ENCODE results near the gene LRRC43. TPM values are rescaled to one million over a fixed set of nuclear protein-coding genes. Genes with fewer than 3 reads are reported as not detected.
"Not testable (repeated sequence)": the region's sequence is repeated elsewhere in the genome, so short reads cannot be mapped to it uniquely, and the experiment has no call there.

The LRRC43 gene
- total RNA-seq, 1 donor from 2014 or later = not detected

DNA sequence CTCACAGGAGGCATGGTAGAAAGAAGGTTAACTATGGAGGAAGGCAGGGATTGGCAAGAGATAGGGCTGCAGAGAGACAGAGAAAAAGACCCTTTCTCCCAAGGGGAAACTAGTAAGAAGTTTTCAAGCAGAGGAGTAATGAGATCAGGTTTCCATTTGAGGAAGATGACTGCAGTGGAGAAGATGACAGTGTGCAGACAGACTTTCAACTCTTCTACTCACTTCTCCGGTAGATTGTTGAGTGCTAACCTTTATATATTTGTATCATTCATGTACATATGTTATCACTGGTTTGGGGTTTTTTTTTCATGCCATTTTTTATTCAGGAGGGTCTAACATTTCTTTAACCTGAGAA lies 14.7 kb downstream of the LRRC43 start:
- DNase-seq (ENCODE audit: low spot score in 2 of 2) = no peak
- intact Hi-C loops (cut with DNase I) = no loop called here
- TF ChIP-seq, protein P1, sequence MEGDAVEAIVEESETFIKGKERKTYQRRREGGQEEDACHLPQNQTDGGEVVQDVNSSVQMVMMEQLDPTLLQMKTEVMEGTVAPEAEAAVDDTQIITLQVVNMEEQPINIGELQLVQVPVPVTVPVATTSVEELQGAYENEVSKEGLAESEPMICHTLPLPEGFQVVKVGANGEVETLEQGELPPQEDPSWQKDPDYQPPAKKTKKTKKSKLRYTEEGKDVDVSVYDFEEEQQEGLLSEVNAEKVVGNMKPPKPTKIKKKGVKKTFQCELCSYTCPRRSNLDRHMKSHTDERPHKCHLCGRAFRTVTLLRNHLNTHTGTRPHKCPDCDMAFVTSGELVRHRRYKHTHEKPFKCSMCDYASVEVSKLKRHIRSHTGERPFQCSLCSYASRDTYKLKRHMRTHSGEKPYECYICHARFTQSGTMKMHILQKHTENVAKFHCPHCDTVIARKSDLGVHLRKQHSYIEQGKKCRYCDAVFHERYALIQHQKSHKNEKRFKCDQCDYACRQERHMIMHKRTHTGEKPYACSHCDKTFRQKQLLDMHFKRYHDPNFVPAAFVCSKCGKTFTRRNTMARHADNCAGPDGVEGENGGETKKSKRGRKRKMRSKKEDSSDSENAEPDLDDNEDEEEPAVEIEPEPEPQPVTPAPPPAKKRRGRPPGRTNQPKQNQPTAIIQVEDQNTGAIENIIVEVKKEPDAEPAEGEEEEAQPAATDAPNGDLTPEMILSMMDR (IDR thresholded peaks at IDR 0.05) = no peak
- H3K27me3 ChIP-seq = no peaks in the 10 kb centered on the region
- H3K9me3 ChIP-seq = no peaks in the 10 kb centered on the region
- no peak overlapping the region for H3K4me3 ChIP-seq
- H3K4me1 ChIP-seq = no peaks in the 10 kb centered on the region
- no peak overlapping the region for H3K27ac ChIP-seq
- no peaks in the 10 kb centered on the region for H3K36me3 ChIP-seq

DNA sequence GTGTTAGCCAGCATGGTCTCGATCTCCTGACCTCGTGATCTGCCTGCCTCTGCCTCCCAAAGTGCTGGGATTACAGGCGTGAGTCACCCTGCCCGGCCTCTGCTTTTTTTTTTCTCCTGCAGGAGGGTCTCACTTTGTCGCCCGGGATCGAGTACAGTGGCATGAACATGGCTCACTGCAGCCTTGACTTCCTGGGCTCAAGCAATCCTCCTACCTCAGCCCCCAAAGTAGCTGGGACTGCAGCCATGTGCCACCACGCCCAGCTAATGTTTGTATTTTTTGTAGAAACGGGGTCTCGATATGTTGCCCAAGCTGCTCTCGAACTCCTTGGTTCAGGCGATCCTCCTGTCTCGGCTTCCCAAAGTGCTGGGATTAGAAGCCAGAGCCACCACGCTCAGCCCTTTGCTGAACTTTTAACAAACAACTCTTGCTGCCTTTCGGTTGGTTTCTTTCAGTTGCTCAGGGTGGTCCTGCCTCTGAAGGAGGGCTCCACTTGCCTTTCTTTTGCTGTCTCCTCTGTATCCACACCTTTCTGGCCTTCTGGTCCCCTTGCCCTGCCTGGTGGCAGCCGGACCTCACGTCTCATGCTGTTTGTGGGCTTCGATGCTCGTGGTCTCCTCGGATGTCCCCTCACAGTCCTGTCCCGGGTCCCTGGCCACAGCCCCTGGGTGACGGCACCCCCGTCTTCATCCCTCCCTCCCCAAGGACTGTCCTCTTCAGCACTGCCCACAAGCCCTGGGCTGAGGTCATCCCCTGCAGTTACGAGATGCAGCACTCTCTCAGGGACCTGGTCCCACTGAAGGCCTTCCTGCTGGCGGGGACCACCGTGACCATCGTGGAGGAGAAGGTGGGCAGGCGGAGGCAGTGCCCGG lies 16.8 kb downstream of the LRRC43 start:
- intact Hi-C loops (cut with DNase I) = no loop called here
- H3K36me3 ChIP-seq = no peaks in the 10 kb centered on the region
- H3K4me1 ChIP-seq = peaks cover 5 to 10% of the 10 kb centered on the region in 2 donors
- H3K27ac ChIP-seq = no peak overlapping the region
- H3K4me3 ChIP-seq = no peak overlapping the region
- no peaks in the 10 kb centered on the region for H3K27me3 ChIP-seq
- TF ChIP-seq, protein P1 (IDR thresholded peaks at IDR 0.05) = no peak
- H3K9me3 ChIP-seq = no peaks in the 10 kb centered on the region
- DNase-seq (ENCODE audit: low spot score in 2 of 2) = no peak

DNA sequence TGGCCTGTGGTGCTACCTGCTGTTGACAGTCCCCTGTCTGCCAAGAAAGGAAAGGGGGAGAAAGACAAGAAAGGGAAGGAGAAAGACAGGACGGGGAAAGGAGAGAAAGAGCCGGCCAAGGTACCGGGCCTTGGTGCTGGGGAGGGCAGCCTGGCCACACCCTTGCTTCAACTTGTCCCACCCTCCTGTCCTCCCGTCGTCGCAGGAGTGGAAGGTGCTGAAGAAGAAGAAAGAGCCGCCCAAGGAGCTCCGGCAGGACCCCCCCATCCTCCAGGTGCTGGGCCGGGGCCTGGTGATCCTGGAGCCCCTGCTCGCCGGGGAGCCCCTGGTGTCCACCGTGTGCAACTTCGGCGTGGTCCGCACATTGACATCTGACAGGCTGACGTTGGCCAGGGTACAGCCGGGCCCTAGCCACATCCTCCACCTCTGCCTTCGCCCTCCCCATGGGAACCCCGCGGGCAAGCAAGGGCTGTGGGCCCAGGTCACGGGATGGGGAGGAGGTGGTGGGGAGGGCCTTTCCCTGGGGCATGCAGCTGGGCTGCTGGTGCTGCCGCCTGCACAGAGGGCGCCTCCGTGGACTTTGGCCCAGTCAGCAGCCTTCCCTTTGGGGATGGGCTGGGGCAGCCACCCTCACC lies 17.7 kb downstream of the LRRC43 start:
- TF ChIP-seq, protein P1 (IDR thresholded peaks at IDR 0.05) = no peak
- intact Hi-C loops (cut with DNase I) = no loop called here
- DNase-seq (ENCODE audit: low spot score in 2 of 2) = no peak
- no peaks in the 10 kb centered on the region for H3K36me3 ChIP-seq
- no peak overlapping the region for H3K4me3 ChIP-seq
- H3K27me3 ChIP-seq = no peaks in the 10 kb centered on the region
- no peak overlapping the region for H3K27ac ChIP-seq
- H3K9me3 ChIP-seq = no peaks in the 10 kb centered on the region
- peaks cover 5 to 10% of the 10 kb centered on the region in 2 donors for H3K4me1 ChIP-seq

DNA sequence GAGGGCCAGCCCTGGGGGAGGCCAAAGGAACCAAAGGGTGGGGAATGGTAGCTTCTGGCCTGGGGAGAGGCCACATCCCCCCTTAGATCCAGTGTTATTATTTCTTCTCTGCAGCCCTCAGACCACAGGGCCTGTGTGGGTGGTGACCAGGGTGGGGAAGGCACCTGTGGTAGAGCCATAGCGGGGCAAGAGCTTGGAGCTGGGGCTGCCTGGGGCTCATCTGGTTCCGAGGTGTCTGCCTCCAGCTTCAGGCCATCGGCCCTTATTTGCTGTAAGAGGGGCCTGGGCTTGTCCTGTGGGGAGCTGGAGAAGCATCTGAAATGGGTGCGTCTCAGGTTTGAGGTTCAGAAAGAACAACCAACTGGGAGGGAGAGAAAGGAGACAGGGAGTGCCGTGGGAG lies 18.5 kb downstream of the LRRC43 start:
- Histone ChIP-seq H3K36me3 (no peaks in the 10 kb centered on the region), H3K4me3 (no peak overlapping the region), H3K9me3 (no peaks in the 10 kb centered on the region), H3K27me3 (no peaks in the 10 kb centered on the region), H3K4me1 (peaks cover 5 to 10% of the 10 kb centered on the region in 2 donors), H3K27ac (no peak overlapping the region)
- intact Hi-C loops (cut with DNase I) = no loop called here
- DNase-seq (ENCODE audit: low spot score in 2 of 2) = no peak
- TF ChIP-seq, protein P1 (IDR thresholded peaks at IDR 0.05) = no peak

DNA sequence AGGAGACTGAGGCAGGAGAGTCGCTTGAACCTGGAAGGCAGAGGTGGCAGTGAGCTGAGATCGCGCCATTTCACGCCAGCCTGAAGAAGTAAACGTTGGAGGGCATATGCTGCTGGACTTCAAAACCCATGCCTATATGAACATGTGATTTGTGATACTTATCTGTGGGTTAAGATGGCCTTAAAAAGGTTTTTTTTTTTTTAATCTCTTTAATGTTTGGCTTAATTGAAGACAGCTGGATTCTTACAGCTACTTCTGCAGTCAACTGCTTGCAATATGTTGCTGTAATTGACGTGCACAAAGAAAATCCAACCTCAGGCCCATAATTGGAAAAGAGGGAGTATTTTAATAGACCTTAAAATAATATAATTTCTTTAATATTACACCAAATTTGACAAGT lies 19.1 kb downstream of the LRRC43 start:
- intact Hi-C loops (cut with DNase I) = no loop called here

DNA sequence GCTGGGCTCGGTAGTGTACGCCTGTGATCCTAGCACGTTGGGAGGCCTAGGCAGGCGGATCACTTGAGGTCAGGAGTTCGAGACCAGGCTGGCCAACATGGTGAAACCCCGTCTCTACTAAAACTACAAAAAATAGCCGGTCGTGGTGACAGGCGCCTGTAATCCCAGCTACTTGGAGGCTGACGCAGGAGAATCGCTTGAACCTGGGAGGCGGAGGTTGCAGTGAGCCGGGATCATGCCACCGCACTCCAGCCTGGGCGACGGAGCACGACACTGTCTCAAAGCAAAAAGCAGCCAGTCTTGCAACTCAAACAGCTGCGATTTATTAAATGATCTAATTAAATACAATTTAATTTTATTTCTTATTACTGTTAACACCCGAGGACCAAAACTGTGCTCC lies 19.9 kb downstream of the LRRC43 start:
- intact Hi-C loops (cut with DNase I); H3K9me3 ChIP-seq; H3K27me3 ChIP-seq; DNase-seq (ENCODE audit: low spot score in 2 of 2); H3K27ac ChIP-seq; H3K4me1 ChIP-seq: not testable (repeated sequence)
- Histone ChIP-seq H3K36me3 (peaks cover 4 to 13% of the 10 kb centered on the region in 2 donors), H3K4me3 (peak overlapping the region; percentile 67 to 78)

More for the DNA sequence above, 19.1 kb downstream of the LRRC43 start:
- Histone ChIP-seq H3K4me1 (peaks cover 5 to 10% of the 10 kb centered on the region in 2 donors), H3K27ac (no peak overlapping the region), H3K27me3 (no peaks in the 10 kb centered on the region), H3K4me3 (no peak overlapping the region), H3K36me3 (peaks cover 0 to 5% of the 10 kb centered on the region in 2 donors), H3K9me3 (no peaks in the 10 kb centered on the region)
- DNase-seq (ENCODE audit: low spot score in 2 of 2) = no peak
- TF ChIP-seq, protein P1 (IDR thresholded peaks at IDR 0.05) = no peak

Data from ascending aorta (tissue), 2 donors.